ENCODE measurements around the gene SVOP.

Gene SVOP

GRCh38 chr12:108966378-108967151, 54.3 kb downstream of the SVOP start:
- TF ChIP-seq CTCF (IDR thresholded peaks at IDR 0.05; ENCODE audit: control extremely low read depth, extremely low read depth, low read depth, missing control alignments), result no peak
- no peak for DNase-seq (ENCODE audit: extremely low spot score)
- CTCF ChIA-PET, result interaction anchor here (0.7 to 1.5 kb wide), 4 partner anchors 10 to 126 kb away, joined by 3 to 6 read pairs (median 3); partner anchors contain the start of gene ALKBH2

GRCh38 chr12:108965886-108966285, 55.0 kb downstream of the SVOP start:
- DNase-seq (ENCODE audit: extremely low spot score), result no peak
- TF ChIP-seq CTCF (IDR thresholded peaks at IDR 0.05; ENCODE audit: control extremely low read depth, extremely low read depth, low read depth, missing control alignments), result no peak
- ChIA-PET POLR2A (no interaction called here), CTCF (no interaction called here)

More at GRCh38 chr12:108966378-108967151, 54.3 kb downstream of the SVOP start:
- POLR2A ChIA-PET, result no interaction called here

- POLR2A ChIA-PET, result no interaction called here
- CTCF ChIA-PET, result interaction anchor here (1.0 kb wide), 2 partner anchors 10 to 14 kb away, joined by 4 to 5 read pairs; no protein-coding TSS in a partner anchor
- DNase-seq (ENCODE audit: extremely low spot score), result no peak
- TF ChIP-seq CTCF (IDR thresholded peaks at IDR 0.05; ENCODE audit: control extremely low read depth, extremely low read depth, low read depth, missing control alignments), result no peak
Measured at GRCh38 chr12:108964371-108965352, 56.2 kb downstream of the SVOP start.

- CTCF ChIA-PET, result interaction anchor here (1.5 kb wide), 1 partner anchor 88 kb away, joined by 3 read pairs; no protein-coding TSS in a partner anchor
- DNase-seq (ENCODE audit: extremely low spot score), result no peak
- TF ChIP-seq CTCF (IDR thresholded peaks at IDR 0.05; ENCODE audit: control extremely low read depth, extremely low read depth, low read depth, missing control alignments), result no peak
- POLR2A ChIA-PET, result no interaction called here
Measured at GRCh38 chr12:108962256-108962655, 58.6 kb downstream of the SVOP start.

GRCh38 chr12:108959748-108960655, 60.9 kb downstream of the SVOP start:
- ChIA-PET CTCF (interaction anchor here (2.6 kb wide), 1 partner anchor 9 kb away, joined by 8 read pairs; no protein-coding TSS in a partner anchor), POLR2A (no interaction called here)
- DNase-seq (ENCODE audit: extremely low spot score), result no peak
- TF ChIP-seq CTCF (IDR thresholded peaks at IDR 0.05; ENCODE audit: control extremely low read depth, extremely low read depth, low read depth, missing control alignments), result no peak

Data from GM10248 (cell line).